HepG2 (cell line): Measurements from ENCODE around the gene PNP. TPM values are rescaled to one million over a fixed set of nuclear protein-coding genes. Genes with fewer than 3 reads are reported as not detected.

Experiments used
- CEBPB ChIP-seq: IDR thresholded peaks from 2 replicates; pipeline ENCODE4 v1.6.1; 2011; ENCODE audit warnings: low read depth, low read length, improper control_type of control experiment, borderline replicate concordance
- NR2F2 ChIP-seq: IDR thresholded peaks from 2 replicates; pipeline ENCODE4 v1.6.1; 2012; ENCODE audit warnings: low read depth, inconsistent platforms, borderline replicate concordance
- NR2F6 ChIP-seq, 2 experiments: IDR thresholded peaks; 2 replicates each; pipeline ENCODE4 v1.6.1; 2016; ENCODE audit warnings: antibody characterized with exemption in 1 of 2, mild to moderate bottlenecking in 1 of 2
- RBM39 ChIP-seq: fragments of 200-400 bp; formaldehyde crosslinking; IDR thresholded peaks from one replicate; pipeline ENCODE4 v1.6.1; 2018; ENCODE audit warnings: antibody characterized with exemption, mild to moderate bottlenecking, low read depth, low read length; ENCODE audit not compliant: poor library complexity, severe bottlenecking
- RNF219 ChIP-seq: sonication (generic); formaldehyde crosslinking; IDR thresholded peaks from 2 replicates; pipeline ENCODE4 v1.5.0; 2020; ENCODE audit warnings: mild to moderate bottlenecking, missing genetic modification reagents
- SCMH1 ChIP-seq: sonication (generic); formaldehyde crosslinking; IDR thresholded peaks from 2 replicates; pipeline ENCODE4 v1.9.0; 2021; ENCODE audit warnings: missing genetic modification reagents, mild to moderate bottlenecking, borderline replicate concordance
- SMC3 ChIP-seq: IDR thresholded peaks from 2 replicates; pipeline ENCODE4 v1.6.1; 2011; ENCODE audit warnings: low read length, improper control_type of control experiment
- SNAI1 ChIP-seq: sonication (generic); formaldehyde crosslinking; IDR thresholded peaks from 2 replicates; pipeline ENCODE4 v1.5.0; 2020; ENCODE audit warnings: mild to moderate bottlenecking, missing genetic modification reagents, borderline replicate concordance
- TFDP1 ChIP-seq: IDR thresholded peaks from 2 replicates; pipeline ENCODE4 v1.6.1; 2016; ENCODE audit warnings: missing compliant biosample characterization, missing genetic modification reagents, borderline replicate concordance
- ZKSCAN1 ChIP-seq: fragments of 150-350 bp; IDR thresholded peaks from 2 replicates; pipeline ENCODE4 v1.6.1; 2014; ENCODE audit warnings: low read length
- ZNF24 ChIP-seq: fragments of 450-650 bp; IDR thresholded peaks from 2 replicates; pipeline ENCODE4 v1.6.1; 2017; ENCODE audit warnings: antibody characterized with exemption, mild to moderate bottlenecking
- ZNF274 ChIP-seq: sonication (generic); formaldehyde crosslinking; IDR thresholded peaks from 2 replicates; pipeline ENCODE4 v1.5.1; 2020; ENCODE audit warnings: mild to moderate bottlenecking, missing genetic modification reagents
- ZNF333 ChIP-seq: sonication (generic); formaldehyde crosslinking; IDR thresholded peaks from 2 replicates; pipeline ENCODE4 v1.4.0; 2020; ENCODE audit warnings: mild to moderate bottlenecking, missing genetic modification reagents, borderline replicate concordance
- ZNF749 ChIP-seq: sonication (generic); formaldehyde crosslinking; IDR thresholded peaks from 2 replicates; pipeline ENCODE4 v1.8.0; 2022; ENCODE audit warnings: mild to moderate bottlenecking, missing genetic modification reagents, moderate library complexity, borderline replicate concordance
- ZNF780A ChIP-seq: sonication (generic); formaldehyde crosslinking; IDR thresholded peaks from 2 replicates; pipeline ENCODE4 v1.8.0; 2022; ENCODE audit warnings: mild to moderate bottlenecking, missing genetic modification reagents, moderate library complexity
- ZNF790 ChIP-seq: sonication (generic); formaldehyde crosslinking; IDR thresholded peaks from 2 replicates; pipeline ENCODE4 v1.8.0; 2022; ENCODE audit warnings: missing genetic modification reagents, mild to moderate bottlenecking, borderline replicate concordance
- ZNF841 ChIP-seq: sonication (generic); formaldehyde crosslinking; IDR thresholded peaks from 2 replicates; pipeline ENCODE4 v1.8.1; 2023; ENCODE audit warnings: missing genetic modification reagents, borderline replicate concordance
- ZSCAN31 ChIP-seq: sonication (generic); formaldehyde crosslinking; IDR thresholded peaks from 2 replicates; pipeline ENCODE4 v1.5.0; 2020; ENCODE audit warnings: low read depth, mild to moderate bottlenecking, missing genetic modification reagents
- polyA plus RNA-seq, 8 experiments: library from polyadenylated mRNA; depleted of rRNA in 3 of 8; stranded (reverse) in 7 of 8; unstranded in 1 of 8; fragments of >200 nt; fragmentation: Illumina TruSeq in 4 of 8; extraction: Trizol in 4 of 8; gene quantifications; 2 replicates each; pipeline versions ENCODE4 v1.2.1 to v1.2.3, GENCODE V29; 2011 to 2016; ENCODE audit warnings: low read depth in 4 of 8, missing spikeins in 1 of 8, mixed read lengths in 1 of 8; ENCODE audit not compliant: insufficient read depth in 1 of 8
- total RNA-seq, 5 experiments: library from RNA; depleted of rRNA; stranded (reverse); fragments of >200 nt; fragmentation: Illumina TruSeq; extraction: Trizol; gene quantifications; 2 replicates each; pipeline ENCODE4 v1.2.3, GENCODE V29; 2016; ENCODE audit warnings: low read depth in 1 of 5
- TF ChIP-seq, protein P1 (sequence below): sonication (generic); formaldehyde crosslinking; IDR thresholded peaks from 2 replicates; pipeline ENCODE4 v1.8.1; 2023; ENCODE audit warnings: mild to moderate bottlenecking, missing genetic modification reagents
- TF ChIP-seq, protein P2 (sequence below): sonication (generic); formaldehyde crosslinking; IDR thresholded peaks from 2 replicates; pipeline ENCODE4 v1.5.0; 2020; ENCODE audit warnings: mild to moderate bottlenecking, missing genetic modification reagents

Gene PNP
- total and polyA plus RNA-seq, 2 of the 13 experiments (the other 11 are each of a cell fraction or from before 2014, with no cell fraction given): 45.4 to 74.8 TPM

GRCh38 chr14:20461225-20462141 is 7.7 kb upstream of the PNP start, which contains the start of gene PIP4P1 (continued):
- no peak; the same call in 1 of the 2 replicates for TF ChIP-seq SNAI1 (CRISPR knock-in tag)
- TF ChIP-seq ZSCAN31 (CRISPR knock-in tag): peak; percentile 85; the same call in 1 of the 2 replicates
- TF ChIP-seq ZNF333 (CRISPR knock-in tag): no peak; the same call in 1 of the 2 replicates
- TF ChIP-seq, protein P1, sequence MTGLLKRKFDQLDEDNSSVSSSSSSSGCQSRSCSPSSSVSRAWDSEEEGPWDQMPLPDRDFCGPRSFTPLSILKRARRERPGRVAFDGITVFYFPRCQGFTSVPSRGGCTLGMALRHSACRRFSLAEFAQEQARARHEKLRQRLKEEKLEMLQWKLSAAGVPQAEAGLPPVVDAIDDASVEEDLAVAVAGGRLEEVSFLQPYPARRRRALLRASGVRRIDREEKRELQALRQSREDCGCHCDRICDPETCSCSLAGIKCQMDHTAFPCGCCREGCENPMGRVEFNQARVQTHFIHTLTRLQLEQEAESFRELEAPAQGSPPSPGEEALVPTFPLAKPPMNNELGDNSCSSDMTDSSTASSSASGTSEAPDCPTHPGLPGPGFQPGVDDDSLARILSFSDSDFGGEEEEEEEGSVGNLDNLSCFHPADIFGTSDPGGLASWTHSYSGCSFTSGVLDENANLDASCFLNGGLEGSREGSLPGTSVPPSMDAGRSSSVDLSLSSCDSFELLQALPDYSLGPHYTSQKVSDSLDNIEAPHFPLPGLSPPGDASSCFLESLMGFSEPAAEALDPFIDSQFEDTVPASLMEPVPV: peak; percentile 94; the same call in 1 of the 2 replicates
- TF ChIP-seq ZNF749: no peak; the same call in 1 of the 2 replicates
- TF ChIP-seq RBM39: peak; percentile 64
- peak; percentile 45; the same call in 1 of the 2 replicates for TF ChIP-seq ZNF780A (CRISPR knock-in tag)
- TF ChIP-seq ZNF24: no peak
- no peak for TF ChIP-seq SCMH1 (CRISPR knock-in tag)
- no peak for TF ChIP-seq ZKSCAN1
- TF ChIP-seq, protein P2, sequence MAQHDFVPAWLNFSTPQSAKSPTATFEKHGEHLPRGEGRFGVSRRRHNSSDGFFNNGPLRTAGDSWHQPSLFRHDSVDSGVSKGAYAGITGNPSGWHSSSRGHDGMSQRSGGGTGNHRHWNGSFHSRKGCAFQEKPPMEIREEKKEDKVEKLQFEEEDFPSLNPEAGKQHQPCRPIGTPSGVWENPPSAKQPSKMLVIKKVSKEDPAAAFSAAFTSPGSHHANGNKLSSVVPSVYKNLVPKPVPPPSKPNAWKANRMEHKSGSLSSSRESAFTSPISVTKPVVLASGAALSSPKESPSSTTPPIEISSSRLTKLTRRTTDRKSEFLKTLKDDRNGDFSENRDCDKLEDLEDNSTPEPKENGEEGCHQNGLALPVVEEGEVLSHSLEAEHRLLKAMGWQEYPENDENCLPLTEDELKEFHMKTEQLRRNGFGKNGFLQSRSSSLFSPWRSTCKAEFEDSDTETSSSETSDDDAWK (CRISPR knock-in tag): no peak
- TF ChIP-seq RNF219 (CRISPR knock-in tag): no peak
- no peak; the same call in 1 of the 2 replicates for TF ChIP-seq NR2F2
- no peak for TF ChIP-seq SMC3
- peak; percentile 83 for TF ChIP-seq ZNF274 (CRISPR knock-in tag)
- peak; percentile 55; the same call in 1 of the 2 replicates for TF ChIP-seq ZNF790 (CRISPR knock-in tag)
- peak; percentile 93 for TF ChIP-seq CEBPB
- no peak for TF ChIP-seq ZNF841
- peak; percentile 97 for TF ChIP-seq TFDP1 (CRISPR knock-in tag)
- no peak for TF ChIP-seq NR2F6 (IDR thresholded peaks at IDR 0.05)
- peak; percentile 78 for TF ChIP-seq NR2F6 (CRISPR knock-in tag; IDR thresholded peaks at IDR 0.05)
